HL-60/S4 treated with phorbol 12-myristate 13-acetate at 8.2 ng/mL for 4 days and 3 days (cell line): ENCODE data around the gene CPSF3.
"Not testable (repeated sequence)": the region's sequence is repeated elsewhere in the genome, so short reads cannot be mapped to it uniquely, and the experiment has no call there.

Source experiments
- in situ Hi-C: fragments of 300-500 bp; cut with MboI; formaldehyde crosslinking; loops from 2 replicates; pipeline ENCODE4 v1.15.0; 2022; ENCODE audit warnings: low sequenced_read_pairs

CPSF3 gene

GRCh38 chr2:9497017-9497416 lies 73.6 kb downstream of the CPSF3 start:
- in situ Hi-C loops: no loop called here

GRCh38 chr2:9498210-9498609 lies 74.8 kb downstream of the CPSF3 start:
- in situ Hi-C loops: no loop called here

- in situ Hi-C loops: no loop called here
Observed at GRCh38 chr2:9508931-9509330, 85.5 kb downstream of the CPSF3 start.

GRCh38 chr2:9513946-9514345 lies 90.5 kb downstream of the CPSF3 start:
- in situ Hi-C loops: not testable (repeated sequence)

- in situ Hi-C loops: no loop called here
Observed at GRCh38 chr2:9517118-9517782, 93.8 kb downstream of the CPSF3 start.

GRCh38 chr2:9518163-9518562 lies 94.7 kb downstream of the CPSF3 start:
- in situ Hi-C loops: no loop called here

GRCh38 chr2:9518780-9519179 lies 95.3 kb downstream of the CPSF3 start:
- in situ Hi-C loops: no loop called here

- in situ Hi-C loops: no loop called here
Observed at GRCh38 chr2:9519250-9519649, 95.8 kb downstream of the CPSF3 start.
